DND-41 (cell line): ENCODE results near the gene TMEM138.

ENCODE experiments used
- ATAC-seq: fragments of 200-7000 bp; cut with Tn5 transposase; 3 replicates; pipeline ENCODE4 v1.9.1; 2021; ENCODE audit warnings: low read depth; ENCODE audit not compliant: insufficient read depth
- DNase-seq: peaks from one replicate; pipeline ENCODE4 v3.0.0-alpha.2; 2020
- H2AFZ ChIP-seq: 2 replicates; pipeline ENCODE4 v1.6.0; 2012; ENCODE audit warnings: low read depth, low read length
- H3K27ac ChIP-seq: 2 replicates; pipeline ENCODE4 v1.5.1; 2012; ENCODE audit warnings: low read length, inconsistent platforms
- H3K27me3 ChIP-seq: fragments of 200-600 bp; sonication (generic); 2 replicates; pipeline ENCODE4 v1.6.0; 2012; ENCODE audit warnings: low read length, mild to moderate bottlenecking, inconsistent platforms; ENCODE audit not compliant: insufficient read depth, poor library complexity
- H3K36me3 ChIP-seq: 2 replicates; pipeline ENCODE4 v1.5.1; 2012; ENCODE audit warnings: low read length, inconsistent platforms; ENCODE audit not compliant: insufficient read depth
- H3K4me1 ChIP-seq: 2 replicates; pipeline ENCODE4 v1.5.1; 2012; ENCODE audit warnings: mild to moderate bottlenecking, low read length; ENCODE audit not compliant: insufficient read depth
- H3K4me2 ChIP-seq: 2 replicates; pipeline ENCODE4 v1.6.0; 2012; ENCODE audit warnings: mild to moderate bottlenecking, moderate library complexity, low read length, inconsistent platforms; ENCODE audit not compliant: insufficient read depth
- H3K4me3 ChIP-seq, 2 experiments: fragments of 200-600 bp in 1 of 2; shearing (Covaris generic) in 1 of 2; 2 replicates each; pipeline ENCODE4 v1.5.1; 2012 to 2016; ENCODE audit warnings: inconsistent platforms in 2 of 2, low read length in 2 of 2, mild to moderate bottlenecking in 2 of 2, low read depth in 1 of 2, moderate library complexity in 1 of 2
- H3K79me2 ChIP-seq: 2 replicates; pipeline ENCODE4 v1.6.0; 2012; ENCODE audit warnings: low read length, inconsistent platforms; ENCODE audit not compliant: insufficient read depth
- H3K9ac ChIP-seq: 2 replicates; pipeline ENCODE4 v1.6.0; 2012; ENCODE audit warnings: low read depth, mild to moderate bottlenecking, inconsistent platforms, low read length, moderate library complexity
- H3K9me3 ChIP-seq: 2 replicates; pipeline ENCODE4 v1.5.1; 2012; ENCODE audit warnings: low read length, moderate library complexity, mild to moderate bottlenecking, inconsistent platforms; ENCODE audit not compliant: insufficient read depth, severe bottlenecking
- H4K20me1 ChIP-seq: 2 replicates; pipeline ENCODE4 v1.6.0; 2012; ENCODE audit warnings: low read length; ENCODE audit not compliant: insufficient read depth
- EZH2 ChIP-seq: IDR thresholded peaks from 3 replicates; pipeline ENCODE4 v1.6.1; 2012; ENCODE audit warnings: borderline replicate concordance, low read depth, mild to moderate bottlenecking, moderate library complexity, low read length, inconsistent platforms; ENCODE audit not compliant: severe bottlenecking
- TF ChIP-seq, protein P1 (sequence below): IDR thresholded peaks from 2 replicates; pipeline ENCODE4 v1.5.1; 2012; ENCODE audit warnings: borderline replicate concordance, low read length, moderate library complexity, mild to moderate bottlenecking; ENCODE audit not compliant: poor library complexity, severe bottlenecking; ENCODE audit errors: extremely low read depth

The TMEM138 gene

DNA sequence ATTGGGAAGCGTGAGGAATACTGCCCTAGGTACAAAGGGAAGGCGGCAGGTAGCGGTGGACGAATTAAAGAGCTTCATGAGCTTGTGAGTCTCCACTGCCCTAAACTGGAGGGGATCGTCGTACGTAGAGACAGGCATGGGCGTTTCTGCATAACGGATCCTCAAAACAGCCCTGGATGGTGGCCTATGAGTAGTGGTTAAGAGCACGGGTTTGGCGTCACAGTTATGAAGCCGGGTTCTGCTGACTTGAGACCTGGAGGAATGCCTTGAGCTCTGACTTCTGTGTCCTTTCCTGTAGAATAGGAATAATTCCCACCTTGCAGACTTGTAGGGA lies 335 bp downstream of the TMEM138 start:
- peaks cover 44% of the 10 kb centered on the region for H3K36me3 ChIP-seq
- H3K4me2 ChIP-seq, result peak overlapping the region; percentile 91
- peaks cover 45% of the 10 kb centered on the region for H3K79me2 ChIP-seq
- TF ChIP-seq, protein P1, sequence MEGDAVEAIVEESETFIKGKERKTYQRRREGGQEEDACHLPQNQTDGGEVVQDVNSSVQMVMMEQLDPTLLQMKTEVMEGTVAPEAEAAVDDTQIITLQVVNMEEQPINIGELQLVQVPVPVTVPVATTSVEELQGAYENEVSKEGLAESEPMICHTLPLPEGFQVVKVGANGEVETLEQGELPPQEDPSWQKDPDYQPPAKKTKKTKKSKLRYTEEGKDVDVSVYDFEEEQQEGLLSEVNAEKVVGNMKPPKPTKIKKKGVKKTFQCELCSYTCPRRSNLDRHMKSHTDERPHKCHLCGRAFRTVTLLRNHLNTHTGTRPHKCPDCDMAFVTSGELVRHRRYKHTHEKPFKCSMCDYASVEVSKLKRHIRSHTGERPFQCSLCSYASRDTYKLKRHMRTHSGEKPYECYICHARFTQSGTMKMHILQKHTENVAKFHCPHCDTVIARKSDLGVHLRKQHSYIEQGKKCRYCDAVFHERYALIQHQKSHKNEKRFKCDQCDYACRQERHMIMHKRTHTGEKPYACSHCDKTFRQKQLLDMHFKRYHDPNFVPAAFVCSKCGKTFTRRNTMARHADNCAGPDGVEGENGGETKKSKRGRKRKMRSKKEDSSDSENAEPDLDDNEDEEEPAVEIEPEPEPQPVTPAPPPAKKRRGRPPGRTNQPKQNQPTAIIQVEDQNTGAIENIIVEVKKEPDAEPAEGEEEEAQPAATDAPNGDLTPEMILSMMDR, result no peak
- no peak for TF ChIP-seq EZH2
- H3K4me3 ChIP-seq, result peak overlapping the region; percentile 60 to 80
- H3K27me3 ChIP-seq, result no peaks in the 10 kb centered on the region
- no peaks in the 10 kb centered on the region for H3K9me3 ChIP-seq
- DNase-seq (peak; percentile 38), ATAC-seq (peak; percentile 17)
- H4K20me1 ChIP-seq, result no peaks in the 10 kb centered on the region
- H3K4me1 ChIP-seq, result peaks cover 32% of the 10 kb centered on the region
- peak overlapping the region; percentile 100 for H3K9ac ChIP-seq
- peak overlapping the region; percentile 100 for H3K27ac ChIP-seq
- H2AFZ ChIP-seq, result peak overlapping the region; percentile 100

DNA sequence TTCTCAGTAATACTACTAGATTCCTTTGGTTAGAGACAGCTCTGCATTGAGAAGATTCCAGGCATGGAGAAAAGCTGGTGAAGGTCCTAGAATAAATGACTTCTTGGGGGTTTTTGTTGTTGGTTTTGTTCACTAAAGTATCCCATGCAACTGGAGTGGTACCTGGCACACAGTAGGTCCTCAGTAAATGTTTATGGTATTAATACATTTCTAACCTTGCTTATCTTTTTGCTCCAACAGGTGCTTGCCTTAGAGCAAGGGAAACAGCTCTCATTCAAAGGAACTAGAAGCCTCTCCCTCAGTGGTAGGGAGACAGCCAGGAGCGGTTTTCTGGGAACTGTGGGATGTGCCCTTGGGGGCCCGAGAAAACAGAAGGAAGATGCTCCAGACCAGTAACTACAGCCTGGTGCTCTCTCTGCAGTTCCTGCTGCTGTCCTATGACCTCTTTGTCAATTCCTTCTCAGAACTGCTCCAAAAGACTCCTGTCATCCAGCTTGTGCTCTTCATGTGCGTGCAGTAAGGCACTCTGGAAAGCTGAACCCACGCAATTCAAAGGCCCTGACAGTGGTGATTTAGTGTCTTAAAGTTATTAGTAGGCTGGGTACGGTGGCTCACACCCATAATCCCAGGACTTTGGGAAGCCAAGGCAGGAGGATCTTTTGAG lies 2.0 kb downstream of the TMEM138 start:
- TF ChIP-seq, protein P1, result no peak
- no peak for TF ChIP-seq EZH2
- Histone ChIP-seq H3K4me3 (no peak overlapping the region), H3K79me2 (peaks cover 45% of the 10 kb centered on the region), H3K4me2 (peak overlapping the region; percentile 91; the same call in 1 of the 2 replicates), H4K20me1 (no peaks in the 10 kb centered on the region), H3K27me3 (no peaks in the 10 kb centered on the region), H3K4me1 (peaks cover 32% of the 10 kb centered on the region), H2AFZ (no peak overlapping the region), H3K36me3 (peaks cover 58% of the 10 kb centered on the region), H3K27ac (no peak overlapping the region), H3K9me3 (no peaks in the 10 kb centered on the region), H3K9ac (no peak overlapping the region)
- ATAC-seq, result no peak
- no peak for DNase-seq

DNA sequence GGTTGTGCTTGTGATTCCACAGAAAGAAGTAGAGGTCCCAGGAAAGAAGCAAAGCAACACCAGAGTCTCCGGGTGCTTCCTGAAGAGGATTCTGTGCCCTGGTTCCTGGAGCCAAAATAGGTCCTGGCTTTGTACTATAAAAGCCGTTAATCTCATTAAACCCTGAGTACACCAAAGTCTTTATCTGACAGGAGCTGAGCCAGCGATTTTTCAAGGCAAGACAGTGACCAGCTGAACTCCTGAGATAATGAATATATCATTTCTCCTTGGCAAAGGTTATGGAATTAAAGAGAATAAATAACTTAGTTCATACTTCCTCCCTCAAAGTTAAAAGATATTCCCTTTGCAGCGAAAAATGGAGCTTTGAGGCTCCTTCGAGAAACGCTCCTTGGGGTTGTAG lies 5.2 kb downstream of the TMEM138 start:
- Histone ChIP-seq H3K79me2 (peaks cover 21% of the 10 kb centered on the region), H4K20me1 (no peaks in the 10 kb centered on the region), H3K9ac (no peak overlapping the region), H3K27ac (no peak overlapping the region), H3K4me1 (peaks cover 10% of the 10 kb centered on the region), H2AFZ (no peak overlapping the region), H3K36me3 (peaks cover 78% of the 10 kb centered on the region), H3K4me2 (no peak overlapping the region), H3K9me3 (peaks cover 10% of the 10 kb centered on the region), H3K27me3 (no peaks in the 10 kb centered on the region), H3K4me3 (no peak overlapping the region)
- TF ChIP-seq EZH2, result no peak
- TF ChIP-seq, protein P1, result no peak
- ATAC-seq, result no peak
- no peak for DNase-seq

DNA sequence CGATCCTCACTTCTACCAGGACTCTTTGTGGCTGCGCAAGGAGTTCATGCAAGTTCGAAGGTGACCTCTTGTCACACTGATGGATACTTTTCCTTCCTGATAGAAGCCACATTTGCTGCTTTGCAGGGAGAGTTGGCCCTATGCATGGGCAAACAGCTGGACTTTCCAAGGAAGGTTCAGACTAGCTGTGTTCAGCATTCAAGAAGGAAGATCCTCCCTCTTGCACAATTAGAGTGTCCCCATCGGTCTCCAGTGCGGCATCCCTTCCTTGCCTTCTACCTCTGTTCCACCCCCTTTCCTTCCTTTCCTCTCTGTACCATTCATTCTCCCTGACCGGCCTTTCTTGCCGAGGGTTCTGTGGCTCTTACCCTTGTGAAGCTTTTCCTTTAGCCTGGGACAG lies 6.5 kb downstream of the TMEM138 start:
- no peaks in the 10 kb centered on the region for H3K27me3 ChIP-seq
- H3K27ac ChIP-seq, result no peak overlapping the region
- peaks cover 9% of the 10 kb centered on the region for H3K79me2 ChIP-seq
- no peak overlapping the region for H3K4me3 ChIP-seq
- H4K20me1 ChIP-seq, result no peaks in the 10 kb centered on the region
- H3K9ac ChIP-seq, result no peak overlapping the region
- peaks cover 2% of the 10 kb centered on the region for H3K4me1 ChIP-seq
- DNase-seq, result no peak
- TF ChIP-seq, protein P1, result no peak
- TF ChIP-seq EZH2, result no peak
- no peak overlapping the region for H2AFZ ChIP-seq
- H3K9me3 ChIP-seq, result peaks cover 15% of the 10 kb centered on the region
- no peak for ATAC-seq
- peaks cover 78% of the 10 kb centered on the region for H3K36me3 ChIP-seq
- no peak overlapping the region for H3K4me2 ChIP-seq
